Neural cell (in vitro differentiated cells): ENCODE data around the gene FAF1. TPM values are rescaled to one million over a fixed set of nuclear protein-coding genes. Genes with fewer than 3 reads are reported as not detected.

Source experiments
- H2AFZ ChIP-seq: fragments of 200-600, 300-800 bp; sonication (generic), shearing (Covaris generic); 2 replicates; pipeline ENCODE4 v1.6.0; 2014; ENCODE audit warnings: low read depth, mild to moderate bottlenecking, antibody characterized with exemption, low read length, moderate library complexity
- H3F3A ChIP-seq: fragments of 200-600 bp; shearing (Covaris generic); 2 replicates; pipeline ENCODE4 v1.6.1; 2016; ENCODE audit warnings: mild to moderate bottlenecking, moderate library complexity, mixed read lengths, antibody characterized with exemption, low read length; ENCODE audit not compliant: insufficient read depth, poor library complexity, severe bottlenecking
- H3K27ac ChIP-seq: fragments of 200-600, 300-800 bp; sonication (generic), shearing (Covaris generic); 2 replicates; pipeline ENCODE4 v1.5.1; 2014; ENCODE audit warnings: mild to moderate bottlenecking, low read length, moderate library complexity
- H3K27me3 ChIP-seq: fragments of 300-800, 200-600 bp; sonication (generic), shearing (Covaris generic); 2 replicates; pipeline ENCODE4 v1.6.0; 2014; ENCODE audit warnings: mild to moderate bottlenecking, low read depth, low read length, moderate library complexity; ENCODE audit not compliant: insufficient read depth
- H3K36me3 ChIP-seq: fragments of 300-800, 200-600 bp; sonication (generic), shearing (Covaris generic); 2 replicates; pipeline ENCODE4 v1.5.1; 2014; ENCODE audit warnings: mild to moderate bottlenecking, antibody characterized with exemption, low read length, moderate library complexity; ENCODE audit not compliant: insufficient read depth
- H3K4me2 ChIP-seq: fragments of 300-800, 200-600 bp; sonication (generic), shearing (Covaris generic); 2 replicates; pipeline ENCODE4 v1.6.0; 2014; ENCODE audit warnings: mild to moderate bottlenecking, low read length
- H3K4me3 ChIP-seq: fragments of 300-800, 200-600 bp; sonication (generic), shearing (Covaris generic); 2 replicates; pipeline ENCODE4 v1.5.1; 2014; ENCODE audit warnings: mild to moderate bottlenecking, low read length, moderate library complexity
- H3K79me2 ChIP-seq: fragments of 200-600 bp; shearing (Covaris generic); replicated peaks from 2 replicates; pipeline ENCODE4 v1.6.0; 2014; ENCODE audit warnings: mild to moderate bottlenecking, low read length, moderate library complexity; ENCODE audit not compliant: insufficient read depth
- H3K9ac ChIP-seq: fragments of 300-800, 200-600 bp; sonication (generic), shearing (Covaris generic); 2 replicates; pipeline ENCODE4 v1.6.1; 2016; ENCODE audit warnings: mild to moderate bottlenecking, low read length, mixed read lengths
- H3K9me2 ChIP-seq: fragments of 200-600 bp; shearing (Covaris generic); 2 replicates; pipeline ENCODE4 v1.6.1; 2016; ENCODE audit warnings: mild to moderate bottlenecking, low read length, mixed read lengths; ENCODE audit not compliant: insufficient read depth
- H3K9me3 ChIP-seq: fragments of 200-600, 300-800 bp; sonication (generic), shearing (Covaris generic); 2 replicates; pipeline ENCODE4 v1.6.1; 2016; ENCODE audit warnings: mild to moderate bottlenecking, mixed run types, low read length, moderate library complexity, mixed read lengths
- H4K20me1 ChIP-seq: fragments of 200-600 bp; shearing (Covaris generic); 2 replicates; pipeline ENCODE4 v1.6.1; 2016; ENCODE audit warnings: mild to moderate bottlenecking, mixed run types; ENCODE audit not compliant: insufficient read depth
- CTCF ChIP-seq: fragments of 450-650 bp; IDR thresholded peaks from 2 replicates; pipeline ENCODE4 v1.5.1; 2014; ENCODE audit warnings: antibody characterized with exemption, mild to moderate bottlenecking, moderate library complexity; ENCODE audit not compliant: poor library complexity, severe bottlenecking
- EP300 ChIP-seq: fragments of 450-650 bp; conservative IDR thresholded peaks from 2 replicates; pipeline ENCODE4 v1.6.1; 2014; ENCODE audit warnings: antibody characterized with exemption, mild to moderate bottlenecking, moderate library complexity; ENCODE audit not compliant: poor library complexity, severe bottlenecking
- EZH2 ChIP-seq: fragments of 200-600, 300-800 bp; shearing (Covaris generic), sonication (generic); IDR thresholded peaks from 2 replicates; pipeline ENCODE4 v1.6.1; 2014; ENCODE audit warnings: antibody characterized with exemption, low read length, borderline replicate concordance, mild to moderate bottlenecking; ENCODE audit not compliant: insufficient read depth, poor library complexity, severe bottlenecking
- MXI1 ChIP-seq: fragments of 450-650 bp; conservative IDR thresholded peaks from 2 replicates; pipeline ENCODE4 v1.6.1; 2014; ENCODE audit warnings: antibody characterized with exemption, mild to moderate bottlenecking; ENCODE audit not compliant: poor library complexity, severe bottlenecking
- POLR2AphosphoS5 ChIP-seq: IDR thresholded peaks from 2 replicates; pipeline ENCODE4 v1.6.1; 2012
- RAD21 ChIP-seq: fragments of 450-650 bp; conservative IDR thresholded peaks from 2 replicates; pipeline ENCODE4 v1.6.1; 2014; ENCODE audit warnings: antibody characterized with exemption, mild to moderate bottlenecking, moderate library complexity
- REST ChIP-seq: IDR thresholded peaks from 2 replicates; pipeline ENCODE4 v1.6.1; 2012; ENCODE audit warnings: borderline replicate concordance
- SMC3 ChIP-seq: fragments of 450-650 bp; conservative IDR thresholded peaks from 2 replicates; pipeline ENCODE4 v1.6.1; 2014; ENCODE audit warnings: antibody characterized with exemption, mild to moderate bottlenecking, moderate library complexity; ENCODE audit not compliant: poor library complexity
- TAF1 ChIP-seq: IDR thresholded peaks from 2 replicates; pipeline ENCODE4 v1.6.1; 2012; ENCODE audit warnings: low read depth
- polyA plus RNA-seq: library from polyadenylated mRNA; depleted of rRNA; stranded (reverse); fragments of >200 nt; gene quantifications from 2 replicates; pipeline ENCODE4 v1.2.3, GENCODE V29; 2014

FAF1 gene
- polyA plus RNA-seq, 1 donor from 2014 or later, result 52.1 TPM

- Histone ChIP-seq H3K4me2 (no peak overlapping the region), H3K27me3 (no peaks in the 10 kb centered on the region), H3K27ac (no peak overlapping the region), H3K9me2 (no peaks in the 10 kb centered on the region), H3K79me2 (no peaks in the 10 kb centered on the region), H3F3A (no peaks in the 10 kb centered on the region), H3K36me3 (no peaks in the 10 kb centered on the region), H2AFZ (no peak overlapping the region), H3K9me3 (no peaks in the 10 kb centered on the region), H3K4me3 (no peak overlapping the region), H4K20me1 (no peaks in the 10 kb centered on the region), H3K9ac (no peak overlapping the region)
- TF ChIP-seq RAD21 (no peak), SMC3 (no peak), CTCF (no peak), MXI1 (no peak), EP300 (no peak), TAF1 (no peak), EZH2 (no peak), POLR2AphosphoS5 (no peak), REST (no peak)
These were observed 258.3 kb downstream of the FAF1 start for GRCh38 chr1:50701706-50702317.

GRCh38 chr1:50700621-50701020 lies 259.4 kb downstream of the FAF1 start:
- H3F3A ChIP-seq, result no peaks in the 10 kb centered on the region
- H2AFZ ChIP-seq, result no peak overlapping the region
- no peaks in the 10 kb centered on the region for H3K36me3 ChIP-seq
- no peak overlapping the region for H3K4me3 ChIP-seq
- H3K4me2 ChIP-seq, result no peak overlapping the region
- no peaks in the 10 kb centered on the region for H3K9me3 ChIP-seq
- H3K9me2 ChIP-seq, result no peaks in the 10 kb centered on the region
- no peaks in the 10 kb centered on the region for H4K20me1 ChIP-seq
- no peak overlapping the region for H3K9ac ChIP-seq
- H3K27me3 ChIP-seq, result no peaks in the 10 kb centered on the region
- TF ChIP-seq SMC3, result no peak
- TF ChIP-seq CTCF, result no peak
- TF ChIP-seq EZH2, result no peak
- H3K79me2 ChIP-seq, result no peaks in the 10 kb centered on the region
- H3K27ac ChIP-seq, result no peak overlapping the region
